CD4-positive, alpha-beta T cell treated with Interleukin-10 for 1 hour (primary cell): ENCODE results near the gene OR10A5.
"Not testable (repeated sequence)": the region's sequence is repeated elsewhere in the genome, so short reads cannot be mapped to it uniquely, and the experiment has no call there.

Source experiments
- DNase-seq: peaks from one replicate; pipeline ENCODE4 v3.0.0-alpha.2; 2020

Gene OR10A5

GRCh38 chr11:6876325-6876724 is 30.8 kb downstream of the OR10A5 start, which contains the start of gene OR10A4:
OR10A4 (plus strand) TSS chr11:6876625; CDS start chr11:6876648, 23 bp downstream.
- DNase-seq = no peak

- DNase-seq = no peak
These were observed 31.4 kb downstream of the OR10A5 start for GRCh38 chr11:6876914-6877313.

GRCh38 chr11:6882751-6883150 is 37.3 kb downstream of the OR10A5 start:
- DNase-seq = no peak

- not testable (repeated sequence) for DNase-seq
These were observed 42.2 kb downstream of the OR10A5 start for GRCh38 chr11:6887711-6888110.

- DNase-seq = no peak
These were observed 43.3 kb downstream of the OR10A5 start for GRCh38 chr11:6888830-6889229.

- no peak for DNase-seq
These were observed 44.4 kb downstream of the OR10A5 start for GRCh38 chr11:6889835-6890234.

GRCh38 chr11:6892400-6892799 is 46.9 kb downstream of the OR10A5 start, which contains the start of gene OR2D2:
OR2D2 (minus strand) TSS chr11:6892500; CDS start chr11:6892500, 0 bp downstream.
- DNase-seq = no peak

- DNase-seq = no peak
These were observed 48.6 kb downstream of the OR10A5 start for GRCh38 chr11:6894097-6894496.

GRCh38 chr11:6895010-6895409 is 49.5 kb downstream of the OR10A5 start:
- no peak for DNase-seq
